Amygdala (tissue), 56 donors: ENCODE measurements around the gene TRIM52.

Source experiments
- DNase-seq, 56 donors: peaks; one replicate each; lab custom pipeline; 2025; lab: John Stamatoyannopoulos, UW

The TRIM52 gene

DNA sequence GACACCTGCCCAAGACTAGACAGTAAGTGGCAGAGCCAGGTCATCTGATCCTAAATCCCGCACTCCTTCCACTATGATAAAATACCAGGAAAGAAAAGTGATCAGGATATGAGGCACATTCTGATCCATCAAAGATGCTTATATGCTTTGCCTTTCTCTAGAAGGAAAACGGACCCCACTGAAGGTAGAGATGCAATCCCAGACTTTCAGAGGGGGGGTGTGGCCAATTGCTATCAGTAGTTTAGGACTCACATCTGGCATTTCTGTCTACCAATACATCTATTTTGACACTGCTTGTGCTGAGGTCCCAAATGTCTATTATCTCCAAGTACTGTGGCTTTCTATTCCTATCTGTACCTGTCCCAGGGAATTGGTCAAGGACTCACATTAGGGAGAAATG lies 1.7 kb downstream of the TRIM52 start:
- no peak for DNase-seq

DNA sequence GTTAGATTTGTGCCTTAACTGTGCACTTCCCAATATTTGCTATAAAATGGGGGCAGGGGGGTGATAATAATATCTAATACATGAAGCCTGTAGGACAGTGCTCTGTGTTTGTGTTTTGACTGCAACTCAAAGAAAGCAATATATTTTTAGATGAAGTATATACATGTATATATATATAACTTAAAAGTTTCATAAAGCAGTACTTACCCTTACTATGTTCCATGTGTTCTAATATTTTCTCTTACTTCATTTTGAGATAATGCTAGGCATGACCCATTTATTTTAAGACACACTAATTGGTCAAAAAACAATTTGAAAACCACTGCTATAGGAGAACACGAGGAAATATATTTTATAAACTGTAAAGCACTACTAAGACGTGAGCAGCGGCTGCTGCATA lies 2.4 kb downstream of the TRIM52 start:
- DNase-seq: no peak

DNA sequence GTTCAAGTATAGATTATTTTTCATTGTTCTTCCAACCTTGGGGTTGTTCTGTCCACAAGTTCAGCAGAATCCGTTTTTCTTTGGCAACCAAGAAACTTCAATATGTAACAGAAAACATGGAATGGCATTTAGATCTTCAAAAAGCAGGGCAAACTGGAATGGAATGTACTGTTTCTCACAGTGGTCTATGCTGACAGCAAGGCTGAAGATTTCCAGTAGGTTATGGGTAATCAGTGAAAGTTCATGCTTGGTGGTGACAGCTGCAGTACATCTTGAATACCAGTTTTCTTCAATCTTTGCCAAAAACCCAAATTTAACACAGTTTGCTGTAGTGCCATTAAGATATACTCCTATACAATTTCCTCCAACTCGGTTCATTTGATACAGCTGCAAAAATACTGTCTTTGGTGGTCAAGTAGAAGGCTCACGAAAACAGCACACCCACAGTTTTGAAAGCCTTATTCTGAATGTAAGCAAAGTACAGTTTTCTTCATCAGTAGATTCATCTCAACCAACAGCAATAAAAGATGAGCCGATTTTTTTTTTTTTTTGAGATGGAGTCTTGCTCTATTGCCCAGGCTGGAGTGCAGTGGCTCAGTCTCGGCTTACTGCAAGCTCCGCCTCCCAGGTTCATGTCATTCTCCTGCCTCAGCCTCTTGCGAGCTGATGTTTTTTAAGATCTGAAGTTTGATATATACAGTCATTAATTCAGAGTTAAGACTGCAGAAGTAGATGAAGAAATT lies 4.9 kb downstream of the TRIM52 start:
- no peak for DNase-seq

DNA sequence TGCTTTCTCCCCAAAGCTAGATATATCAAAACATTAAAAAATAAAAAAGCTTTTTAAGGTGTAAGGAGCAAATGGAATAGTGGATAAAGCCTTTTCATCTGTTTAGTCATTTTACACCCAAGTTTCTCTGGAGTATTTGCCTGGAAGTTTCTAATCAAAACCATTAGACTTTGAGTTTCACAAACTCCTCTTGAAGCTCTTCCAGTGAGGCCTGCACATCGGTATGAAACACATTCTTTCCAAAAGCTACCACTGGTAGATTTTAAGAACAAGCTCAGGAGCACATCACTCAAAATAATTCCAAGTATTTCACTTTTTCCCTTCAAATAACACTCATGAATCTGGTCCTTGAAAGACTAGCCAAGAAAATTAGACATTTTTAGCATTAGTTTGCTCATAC lies 5.7 kb downstream of the TRIM52 start:
- DNase-seq: no peak

DNA sequence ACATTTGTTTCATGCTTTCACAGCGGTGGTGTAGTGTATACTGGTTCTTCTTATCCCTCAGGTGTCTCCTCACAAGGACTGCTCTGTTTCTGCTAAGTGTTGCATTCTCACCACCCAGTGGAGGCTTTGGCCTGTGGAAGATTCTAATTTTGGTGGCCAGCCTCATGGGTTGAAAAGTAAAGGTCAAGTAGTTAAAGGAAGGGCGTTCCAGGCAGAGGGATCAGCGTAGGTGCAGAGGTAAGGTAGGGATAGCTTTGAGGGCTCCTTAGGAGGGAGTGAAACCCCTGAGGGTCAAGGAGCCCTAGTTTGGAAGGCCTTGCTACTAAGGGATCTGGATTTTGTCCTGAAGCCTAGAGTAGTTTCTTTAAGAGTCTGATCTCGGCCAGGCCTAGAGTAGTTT lies 12.7 kb downstream of the TRIM52 start:
- DNase-seq: no peak

DNA sequence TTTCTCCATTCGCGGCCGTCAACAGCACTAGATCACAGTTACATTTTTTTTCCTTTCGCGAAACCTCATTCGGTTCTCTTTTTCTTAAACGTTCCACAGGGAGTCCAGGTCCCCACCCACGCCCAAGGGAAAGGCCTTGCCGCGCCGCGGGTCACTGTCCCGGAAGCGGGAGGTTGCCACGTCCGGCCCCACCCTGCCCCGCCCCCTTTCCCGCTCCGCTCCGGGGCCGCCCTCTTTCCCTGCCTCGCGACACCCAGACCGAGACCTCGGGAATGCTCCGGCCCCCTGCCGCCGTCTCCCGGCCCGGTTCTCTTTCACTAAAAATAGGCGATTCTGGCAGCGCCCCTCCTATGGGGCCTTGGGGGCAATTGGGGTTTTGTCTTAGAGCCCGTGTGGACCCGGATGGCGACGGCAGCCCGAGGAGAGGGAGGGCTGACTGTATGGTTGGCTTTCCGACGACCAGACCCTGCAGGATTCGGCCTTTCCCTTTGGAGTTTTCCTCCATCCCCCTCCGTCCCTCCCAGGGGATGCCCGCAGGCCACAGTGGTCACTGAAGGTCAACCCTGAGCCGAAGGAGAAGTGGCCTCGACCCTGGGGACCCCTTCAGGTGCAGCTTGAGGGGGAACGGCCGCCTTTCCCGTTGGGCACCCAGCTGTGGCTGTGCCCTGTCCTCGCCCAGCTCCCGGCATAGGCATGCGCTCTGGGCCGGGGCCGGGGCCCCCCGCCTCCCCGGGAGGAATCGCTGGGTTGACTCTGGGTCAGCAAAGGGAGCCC lies 14.5 kb downstream of the TRIM52 start:
- no peak for DNase-seq

DNA sequence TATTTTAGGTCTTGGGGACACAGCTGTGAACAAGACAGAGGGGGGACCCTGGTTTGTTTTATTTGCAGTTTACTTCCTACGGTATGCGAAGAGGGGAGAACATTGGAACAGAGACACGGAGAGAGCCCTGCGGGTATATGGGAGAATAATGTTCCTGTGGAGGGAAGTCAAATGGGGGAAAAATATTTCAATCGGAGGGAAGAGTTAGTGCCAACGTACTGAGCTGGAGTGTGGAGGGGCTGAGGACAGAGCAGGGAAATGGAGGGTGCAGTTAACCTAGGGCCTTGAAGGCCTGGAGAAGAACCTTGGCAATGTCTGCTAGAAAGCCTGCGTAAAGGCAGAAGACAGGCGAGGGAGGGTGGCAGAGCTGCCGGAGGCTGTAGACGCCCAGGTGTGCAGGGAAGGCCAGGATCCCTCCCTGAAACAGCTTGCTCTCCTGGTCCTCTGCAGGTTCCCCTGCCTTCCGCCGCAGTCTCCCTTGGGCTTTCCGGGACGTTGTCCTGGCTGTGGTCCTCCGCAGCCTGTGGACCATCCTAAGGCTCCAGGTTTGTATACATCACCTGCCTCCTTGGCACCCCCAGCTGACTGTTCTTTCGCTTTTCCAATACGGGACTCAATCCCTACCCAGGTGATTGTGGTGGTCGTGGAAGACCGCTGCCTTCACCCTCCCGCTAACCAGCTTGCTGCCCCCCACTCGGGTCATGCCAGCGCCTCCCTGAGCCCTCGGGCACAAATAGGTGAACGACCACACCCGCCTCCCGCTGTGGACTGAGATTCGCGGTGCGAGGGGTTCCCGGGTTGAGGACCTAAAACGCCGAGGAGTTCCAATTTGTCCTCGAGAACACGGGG lies 15.3 kb downstream of the TRIM52 start:
- DNase-seq: no peak

DNA sequence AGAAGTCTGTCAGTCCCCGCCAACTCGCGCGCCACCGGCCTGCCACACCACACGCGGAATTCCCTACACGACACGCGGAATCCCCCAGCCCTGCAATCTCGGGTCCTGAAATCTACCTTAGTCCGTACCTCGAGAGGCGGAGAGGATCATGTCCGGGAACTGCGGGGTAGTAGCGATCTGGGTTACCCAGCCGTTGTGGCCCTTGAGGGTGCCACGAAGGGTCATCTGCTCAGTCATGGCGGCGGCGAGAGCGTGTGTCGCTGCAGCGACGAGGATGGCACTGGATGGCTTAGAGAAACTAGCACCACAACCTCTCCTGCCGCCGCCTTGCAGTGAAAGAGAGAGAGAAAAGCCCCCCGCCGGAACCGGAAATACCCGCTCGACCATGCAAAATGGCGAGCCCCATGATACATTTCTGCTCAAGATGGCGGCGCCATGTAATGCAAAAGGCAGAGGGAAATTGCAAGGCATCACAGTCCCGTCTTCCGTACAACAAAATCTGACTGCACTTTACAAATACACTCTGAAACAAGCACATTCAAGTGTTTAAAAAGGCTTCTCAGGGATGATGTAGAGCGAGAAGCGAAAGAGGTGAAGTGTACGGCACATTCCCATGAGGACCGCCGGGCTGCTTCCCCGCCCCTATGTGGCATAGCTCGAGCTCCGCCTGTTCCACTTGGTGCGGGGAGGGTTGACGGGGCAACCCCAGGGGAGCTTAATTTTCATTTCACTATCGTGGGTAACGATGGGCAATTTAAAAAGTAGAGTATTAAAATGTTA lies 17.2 kb downstream of the TRIM52 start, which contains the start of gene RACK1:
TSS of gene RACK1 (minus strand) at position 343 of the 780 bp plus-strand sequence. CDS start at position 237, 106 bp downstream.
- no peak for DNase-seq

DNA sequence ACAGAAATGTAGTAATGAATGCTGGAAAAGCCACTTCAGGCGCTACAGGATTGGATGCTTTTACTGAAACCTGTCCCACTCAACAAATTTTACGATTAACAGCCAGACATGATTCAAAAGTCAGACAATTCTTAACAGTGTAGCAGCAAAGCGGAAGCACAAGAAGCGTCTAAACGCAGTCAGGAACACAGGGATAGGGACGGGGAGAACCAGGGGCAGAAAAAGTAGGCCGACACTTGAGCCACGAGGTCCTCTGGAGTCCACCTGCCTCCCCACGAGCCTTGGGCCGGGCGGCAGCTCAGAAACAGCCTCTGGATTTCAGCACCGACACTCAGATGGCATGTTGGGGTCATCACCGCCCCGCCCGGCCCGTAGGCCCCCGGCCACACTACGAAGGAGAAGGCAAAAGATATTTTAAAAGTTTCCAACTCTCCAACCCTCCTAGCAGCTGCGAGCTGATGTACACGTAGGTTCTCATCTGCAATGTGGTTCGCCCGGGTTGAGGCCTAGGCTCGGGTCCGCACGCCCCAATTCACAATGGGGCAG lies 17.9 kb downstream of the TRIM52 start:
- no peak for DNase-seq

DNA sequence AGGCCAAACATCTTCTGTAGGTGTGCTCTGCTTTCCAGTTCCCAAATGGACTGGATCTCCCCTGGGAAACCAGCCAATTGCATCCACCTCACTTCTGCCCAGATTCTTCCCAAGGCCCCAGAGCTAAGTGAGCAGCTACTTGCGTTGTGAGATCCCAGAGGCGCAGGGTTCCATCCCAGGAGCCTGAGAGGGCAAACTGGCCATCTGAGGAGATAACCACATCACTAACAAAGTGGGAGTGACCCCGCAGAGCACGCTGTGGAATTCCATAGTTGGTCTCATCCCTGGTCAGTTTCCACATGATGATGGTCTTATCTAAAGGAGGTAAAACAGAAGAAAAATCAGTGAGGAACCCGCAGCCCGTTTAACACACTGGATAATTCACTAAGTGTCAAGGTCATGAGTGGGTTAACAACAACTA lies 18.9 kb downstream of the TRIM52 start:
- no peak for DNase-seq

DNA sequence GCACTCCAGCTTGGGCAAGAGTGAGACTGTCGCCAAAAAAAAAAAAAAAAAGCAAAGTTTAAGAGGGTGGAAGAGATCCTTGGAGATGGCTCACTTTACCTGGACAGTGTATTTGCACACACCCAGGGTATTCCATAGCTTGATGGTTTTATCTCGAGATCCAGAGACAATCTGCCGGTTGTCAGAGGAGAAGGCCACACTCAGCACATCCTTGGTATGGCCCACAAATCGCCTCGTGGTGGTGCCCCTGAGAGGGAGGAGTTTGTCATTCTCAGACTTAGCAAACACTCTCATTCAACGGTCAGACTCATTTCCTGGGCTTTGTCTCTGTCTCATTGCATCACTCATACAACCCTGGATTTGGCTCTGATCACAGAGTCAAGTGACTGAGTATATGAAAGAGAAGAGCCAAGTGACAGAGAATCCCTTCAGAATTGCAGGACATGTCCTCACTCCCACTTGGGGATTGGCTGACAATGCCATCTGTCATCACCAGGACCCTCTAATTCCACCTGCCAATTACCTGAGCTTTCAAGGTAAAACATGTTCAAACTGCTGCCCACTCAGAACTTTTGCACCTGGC lies 19.5 kb downstream of the TRIM52 start:
- no peak for DNase-seq

DNA sequence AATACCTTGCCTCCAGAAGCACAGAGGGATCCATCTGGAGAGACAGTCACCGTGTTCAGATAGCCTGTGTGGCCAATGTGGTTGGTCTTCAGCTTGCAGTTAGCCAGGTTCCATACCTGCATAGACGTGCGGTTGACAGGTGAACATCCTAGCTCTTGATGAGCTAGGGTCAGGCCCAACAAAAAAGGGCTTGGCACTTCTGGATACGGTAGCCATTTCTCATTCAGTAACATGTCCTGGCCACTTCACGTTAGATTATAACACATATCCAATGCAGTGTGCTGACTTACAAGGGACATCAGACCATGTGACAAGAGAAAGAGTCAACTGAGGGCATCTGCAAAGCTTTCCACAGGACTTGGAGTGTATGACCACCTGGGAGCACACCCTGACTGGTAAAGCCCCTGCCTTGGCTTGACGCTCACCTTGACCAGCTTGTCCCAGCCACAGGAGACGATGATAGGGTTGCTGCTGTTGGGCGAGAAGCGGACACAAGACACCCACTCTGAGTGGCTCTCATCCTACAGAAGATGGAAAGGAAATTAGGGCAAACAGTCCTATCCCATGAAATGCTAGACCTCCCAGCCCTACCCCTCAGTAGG lies 21.8 kb downstream of the TRIM52 start:
- DNase-seq: no peak

DNA sequence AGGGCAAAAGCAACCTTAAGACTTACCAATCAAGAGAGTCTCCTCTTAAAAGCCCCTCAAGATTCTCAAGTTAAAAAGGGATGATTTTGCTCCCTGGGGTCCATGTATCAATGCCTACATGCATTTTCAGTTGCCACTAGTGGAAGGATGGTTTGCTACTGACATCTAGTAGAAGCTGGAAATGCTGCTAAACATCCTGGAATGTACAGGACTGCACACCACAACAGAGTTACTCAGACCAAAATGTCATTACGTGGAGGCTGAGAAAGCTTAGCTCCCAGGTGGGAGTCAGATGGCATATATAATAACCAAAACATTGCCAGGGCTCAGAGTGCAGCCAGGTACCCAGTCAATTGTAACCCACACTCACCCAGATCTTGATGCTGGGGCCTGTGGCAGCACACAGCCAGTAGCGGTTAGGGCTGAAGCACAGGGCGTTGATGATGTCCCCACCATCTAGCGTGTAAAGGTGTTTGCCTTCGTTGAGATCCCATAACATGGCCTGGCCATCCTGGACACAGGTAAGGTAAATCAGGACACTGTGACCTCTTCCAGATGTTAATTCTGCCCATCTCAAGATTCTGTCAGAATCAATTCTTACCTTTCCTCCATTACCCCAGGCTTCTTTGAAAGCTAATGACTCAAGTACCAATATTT lies 23.1 kb downstream of the TRIM52 start:
- no peak for DNase-seq

DNA sequence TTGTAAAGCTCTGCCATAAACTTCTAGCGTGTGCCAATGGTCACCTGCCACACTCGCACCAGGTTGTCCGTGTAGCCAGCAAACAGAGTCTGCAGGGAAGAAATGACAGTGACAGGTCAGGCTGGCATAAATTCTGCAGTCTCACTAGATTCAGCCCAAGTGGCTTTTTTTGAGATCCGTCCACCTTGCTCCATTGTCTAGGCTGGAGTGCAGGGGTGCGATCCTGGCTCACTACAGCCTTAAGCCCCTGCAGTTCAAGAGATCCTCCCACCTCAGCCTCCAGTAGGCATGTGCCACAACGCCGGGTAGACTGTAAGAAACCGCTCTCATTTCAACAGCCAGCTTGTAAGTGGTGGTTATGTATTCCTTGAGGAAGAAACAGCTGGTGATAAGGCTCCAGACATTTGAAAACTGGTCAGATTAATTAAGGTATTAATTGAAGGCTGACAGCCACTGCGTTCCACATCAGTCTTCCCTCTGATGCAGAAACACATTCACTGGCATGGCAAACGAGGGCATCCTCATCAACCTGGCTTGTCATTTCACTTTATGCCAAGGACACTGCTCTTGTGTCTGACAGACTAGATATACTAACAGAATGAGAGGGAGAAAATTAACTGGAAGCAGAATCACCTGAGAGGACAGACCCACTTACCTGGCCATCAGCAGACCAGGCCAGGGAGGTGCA lies 23.8 kb downstream of the TRIM52 start:
- DNase-seq: no peak

DNA sequence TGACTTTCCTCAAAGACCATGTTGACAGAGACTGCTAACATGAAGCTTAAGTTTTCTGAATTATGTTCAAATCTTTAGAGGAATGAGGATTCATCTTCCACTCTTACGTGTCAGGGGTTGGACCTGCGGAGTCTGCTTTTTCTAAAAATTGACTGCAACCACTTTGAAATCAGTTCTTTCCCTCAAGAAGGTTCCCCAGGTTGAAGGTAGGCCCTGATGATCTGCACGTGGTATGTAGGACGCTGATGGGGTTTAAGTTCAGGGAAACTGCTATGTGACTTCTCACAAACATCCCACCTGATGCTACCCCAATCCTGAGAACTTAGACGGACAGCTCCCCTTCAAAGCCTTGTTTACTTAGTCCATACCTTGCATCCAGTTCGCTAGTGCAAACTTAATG lies 24.5 kb downstream of the TRIM52 start:
- DNase-seq: no peak

DNA sequence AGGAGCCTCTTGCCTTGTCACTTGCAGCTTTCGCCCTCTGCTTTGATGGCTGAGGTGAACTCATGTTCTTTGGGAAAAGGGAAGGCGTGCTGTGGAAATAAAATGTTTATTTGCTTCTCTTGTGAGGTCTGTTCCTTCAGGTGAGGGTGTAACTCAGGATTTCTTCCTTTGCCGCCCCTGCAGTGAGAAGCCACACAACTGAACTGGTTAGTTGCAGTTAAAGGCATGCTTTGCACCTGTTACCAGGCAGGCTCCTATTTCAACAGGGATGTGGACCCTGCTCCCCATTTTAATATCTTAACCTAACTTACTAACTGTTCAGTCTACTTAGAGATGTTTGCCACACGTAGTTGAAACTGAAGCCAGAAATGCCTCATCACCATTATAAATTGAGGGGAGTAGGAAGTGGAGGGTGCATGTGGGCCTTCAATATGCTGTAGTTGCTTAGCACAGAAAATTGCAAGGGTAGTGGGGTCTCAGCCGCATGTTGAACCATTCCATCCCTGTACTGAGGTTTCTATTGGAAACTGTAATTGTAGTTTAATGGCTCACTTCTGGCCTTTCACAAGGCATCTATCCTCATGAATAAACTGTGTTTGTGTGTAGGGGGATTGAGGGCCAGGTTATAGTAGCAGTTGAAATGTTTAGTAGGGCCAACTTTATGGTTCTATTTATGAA lies 25.1 kb downstream of the TRIM52 start:
- DNase-seq: no peak

DNA sequence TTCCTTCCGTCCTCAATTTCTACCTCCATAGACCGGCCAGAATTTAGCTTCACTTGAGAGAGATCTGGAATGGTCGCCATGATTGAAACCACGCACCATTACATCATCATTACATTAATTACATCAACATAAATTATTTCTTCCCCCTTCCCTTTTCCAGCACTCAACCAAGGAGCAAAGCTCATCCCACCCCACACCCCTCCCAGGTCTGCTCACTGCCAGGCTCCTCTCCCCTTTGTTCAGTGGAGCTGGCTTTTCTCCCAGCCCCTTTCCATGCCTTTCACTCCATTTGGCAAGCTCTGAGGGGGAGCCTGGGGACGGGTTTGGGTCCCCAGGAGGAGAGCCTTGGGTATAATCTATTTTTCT lies 25.6 kb downstream of the TRIM52 start:
- no peak for DNase-seq
